ENCODE results near the gene ADARB2.

- TF ChIP-seq, protein P1, sequence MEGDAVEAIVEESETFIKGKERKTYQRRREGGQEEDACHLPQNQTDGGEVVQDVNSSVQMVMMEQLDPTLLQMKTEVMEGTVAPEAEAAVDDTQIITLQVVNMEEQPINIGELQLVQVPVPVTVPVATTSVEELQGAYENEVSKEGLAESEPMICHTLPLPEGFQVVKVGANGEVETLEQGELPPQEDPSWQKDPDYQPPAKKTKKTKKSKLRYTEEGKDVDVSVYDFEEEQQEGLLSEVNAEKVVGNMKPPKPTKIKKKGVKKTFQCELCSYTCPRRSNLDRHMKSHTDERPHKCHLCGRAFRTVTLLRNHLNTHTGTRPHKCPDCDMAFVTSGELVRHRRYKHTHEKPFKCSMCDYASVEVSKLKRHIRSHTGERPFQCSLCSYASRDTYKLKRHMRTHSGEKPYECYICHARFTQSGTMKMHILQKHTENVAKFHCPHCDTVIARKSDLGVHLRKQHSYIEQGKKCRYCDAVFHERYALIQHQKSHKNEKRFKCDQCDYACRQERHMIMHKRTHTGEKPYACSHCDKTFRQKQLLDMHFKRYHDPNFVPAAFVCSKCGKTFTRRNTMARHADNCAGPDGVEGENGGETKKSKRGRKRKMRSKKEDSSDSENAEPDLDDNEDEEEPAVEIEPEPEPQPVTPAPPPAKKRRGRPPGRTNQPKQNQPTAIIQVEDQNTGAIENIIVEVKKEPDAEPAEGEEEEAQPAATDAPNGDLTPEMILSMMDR (IDR thresholded peaks at IDR 0.05): no peak
- TF ChIP-seq POLR2A (IDR thresholded peaks at IDR 0.05; ENCODE audit: low read depth) (no peak), POLR2AphosphoS5 (IDR thresholded peaks at IDR 0.05) (no peak)
Measured at GRCh38 chr10:1449021-1449420, 288.3 kb downstream of the ADARB2 start.

Data from esophagus muscularis mucosa (tissue), 3 donors.